GM21447 (cell line): ENCODE results near the gene TRIP6.
A peak's percentile ranks its signal among the peaks of the same experiment; 100 is the strongest.
"Not testable (repeated sequence)": the region's sequence is repeated elsewhere in the genome, so short reads cannot be mapped to it uniquely, and the experiment has no call there.

Source experiments
- ATAC-seq: cut with Tn5 transposase; IDR thresholded peaks from one replicate; pipeline ENCODE4 v1.9.1; 2021; ENCODE audit not compliant: unreplicated experiment

The TRIP6 gene

GRCh38 chr7:100837099-100837836 lies 29.9 kb upstream of the TRIP6 start:
- peak; percentile 79 for ATAC-seq

DNA sequence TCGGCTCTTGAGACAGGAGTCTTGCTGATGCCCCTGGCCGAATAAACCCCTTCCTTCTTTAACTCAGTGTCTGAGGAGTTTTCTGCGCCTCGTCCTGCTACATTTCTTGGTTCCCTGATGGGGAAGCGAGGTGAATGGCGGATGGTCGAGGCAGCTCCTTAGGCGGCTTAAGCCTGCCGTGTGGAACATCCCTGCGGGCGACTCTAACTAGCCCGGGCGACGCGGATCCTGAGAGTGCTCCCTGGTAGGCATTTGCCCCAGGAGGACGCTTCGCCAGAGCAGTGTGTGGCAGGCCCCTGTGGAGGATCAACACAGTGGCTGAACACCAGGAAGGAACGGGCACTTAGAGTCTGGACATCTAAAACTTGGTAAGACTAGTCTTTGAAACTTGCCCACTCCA lies 27.8 kb upstream of the TRIP6 start:
- no peak for ATAC-seq

DNA sequence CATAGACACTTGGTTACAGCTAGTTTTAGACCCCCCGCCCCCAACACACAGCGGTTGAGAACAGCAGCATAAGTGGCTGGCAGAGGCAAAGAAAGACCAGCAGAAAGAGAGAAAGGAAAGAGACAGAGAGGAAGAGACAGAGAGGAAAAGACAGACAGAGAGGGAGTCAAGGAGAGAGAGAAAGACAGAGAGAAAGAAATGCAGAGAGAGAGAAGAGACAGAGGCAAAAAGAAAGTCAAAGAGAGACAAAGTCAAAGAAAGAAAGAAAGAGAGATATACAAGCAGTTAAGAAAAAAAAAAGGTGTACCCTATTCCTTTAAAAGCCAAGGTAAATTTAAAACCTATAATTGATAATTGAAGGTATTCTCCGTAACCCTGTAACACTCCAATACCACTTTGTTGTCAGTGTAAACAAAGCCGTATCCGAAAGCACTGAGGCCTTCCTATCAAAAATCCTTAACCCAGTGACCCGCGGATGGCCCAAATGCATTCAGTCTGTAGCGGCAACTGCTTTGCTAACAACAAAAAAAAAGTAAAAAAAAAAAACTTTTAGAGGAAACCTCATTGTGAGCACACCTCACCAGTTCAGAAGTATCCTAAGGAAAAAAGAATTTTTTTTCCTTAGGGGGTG lies 26.6 kb upstream of the TRIP6 start:
- no peak for ATAC-seq

DNA sequence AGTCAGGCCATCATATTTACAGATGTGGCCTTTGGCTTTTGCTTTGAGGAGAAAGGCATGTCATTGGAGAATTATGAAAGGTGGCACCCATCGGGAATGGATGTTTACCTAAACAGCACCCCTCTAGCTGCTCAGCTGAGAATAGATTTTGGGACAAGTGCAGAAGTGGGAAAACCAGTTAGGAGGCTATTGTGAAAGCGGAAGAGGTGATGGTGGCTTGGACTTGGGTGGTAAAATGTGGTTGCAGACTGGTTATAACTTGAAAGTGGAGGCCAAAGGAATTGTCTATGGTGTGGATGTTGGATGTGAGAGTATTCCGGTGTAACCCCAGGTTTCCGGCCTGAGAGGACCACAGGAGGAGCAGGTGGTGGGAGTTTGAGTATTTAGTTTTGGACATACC lies 19.8 kb upstream of the TRIP6 start:
- no peak for ATAC-seq

DNA sequence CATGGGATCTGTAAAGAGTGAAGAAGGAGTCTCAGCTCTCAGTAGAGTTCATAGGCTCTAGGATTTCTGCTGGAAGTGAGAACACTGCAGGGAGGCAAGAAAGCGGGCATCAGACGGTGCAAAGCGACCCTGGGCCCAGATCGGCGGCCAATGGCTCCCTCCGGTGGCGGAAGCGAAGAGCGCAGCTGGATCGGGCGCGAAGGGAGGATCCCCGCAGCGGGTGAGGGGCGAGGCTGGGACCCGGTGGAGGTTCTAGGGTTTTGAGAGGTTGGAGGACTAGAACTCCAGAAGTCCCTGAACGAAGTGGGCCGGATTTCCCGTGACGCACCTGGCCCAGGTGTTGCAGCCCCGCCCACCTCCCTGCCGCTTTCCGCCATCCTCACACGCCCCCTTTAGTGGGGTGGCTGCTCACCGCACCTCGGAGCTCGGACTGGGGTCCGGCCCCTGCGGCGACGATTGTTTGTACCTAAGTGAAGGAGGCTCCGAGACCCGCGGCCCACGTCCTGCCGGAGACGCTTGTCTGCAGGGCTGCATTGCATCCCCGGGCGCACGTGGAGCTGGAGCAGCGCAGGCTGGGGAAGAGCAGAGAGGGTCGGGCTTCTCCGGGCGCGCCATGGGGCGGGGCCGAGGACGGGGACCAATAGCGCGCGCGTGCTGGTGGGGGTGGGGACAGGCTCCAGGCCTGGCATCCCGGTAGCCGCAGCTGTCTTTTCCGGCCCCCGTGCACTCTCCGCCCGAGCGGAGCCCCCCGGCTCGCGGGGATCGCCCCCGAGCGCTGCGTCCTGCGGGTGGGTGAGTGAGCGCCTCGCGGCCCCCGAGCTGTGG lies 14.9 kb upstream of the TRIP6 start, which contains the start of gene SLC12A9:
Gene SLC12A9 (plus strand): TSS at position 666 of the 825 bp plus-strand sequence. CDS start 1,485 bp downstream, outside the sequence.
- peak; percentile 88 for ATAC-seq

- no peak for ATAC-seq
These were observed 12.9 kb upstream of the TRIP6 start for GRCh38 chr7:100854146-100854895.

DNA sequence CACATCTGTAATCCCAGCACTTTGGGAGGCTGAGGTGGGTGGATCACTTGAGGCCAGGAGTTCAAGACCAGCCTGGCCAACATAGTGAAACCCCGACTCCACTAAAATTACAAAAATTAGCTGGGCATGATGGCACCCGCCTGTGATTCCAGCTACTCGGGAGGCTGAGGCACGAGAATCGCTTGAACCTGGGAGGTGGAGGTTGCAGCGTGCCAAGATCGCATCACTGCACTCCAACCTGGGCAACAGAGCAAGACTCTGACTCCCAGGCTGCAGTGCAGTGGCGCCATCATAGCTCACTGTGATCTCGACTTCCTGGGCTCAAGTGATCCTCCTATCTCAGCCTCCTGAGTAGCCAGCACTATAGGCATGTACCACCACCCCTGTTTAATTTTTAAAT lies 12.3 kb upstream of the TRIP6 start:
- ATAC-seq = not testable (repeated sequence)

- ATAC-seq = no peak
These were observed 11.7 kb upstream of the TRIP6 start for GRCh38 chr7:100855515-100855914.

GRCh38 chr7:100856871-100857282 lies 10.3 kb upstream of the TRIP6 start:
- no peak for ATAC-seq

GRCh38 chr7:100859856-100860255 lies 7.3 kb upstream of the TRIP6 start:
- ATAC-seq = no peak

DNA sequence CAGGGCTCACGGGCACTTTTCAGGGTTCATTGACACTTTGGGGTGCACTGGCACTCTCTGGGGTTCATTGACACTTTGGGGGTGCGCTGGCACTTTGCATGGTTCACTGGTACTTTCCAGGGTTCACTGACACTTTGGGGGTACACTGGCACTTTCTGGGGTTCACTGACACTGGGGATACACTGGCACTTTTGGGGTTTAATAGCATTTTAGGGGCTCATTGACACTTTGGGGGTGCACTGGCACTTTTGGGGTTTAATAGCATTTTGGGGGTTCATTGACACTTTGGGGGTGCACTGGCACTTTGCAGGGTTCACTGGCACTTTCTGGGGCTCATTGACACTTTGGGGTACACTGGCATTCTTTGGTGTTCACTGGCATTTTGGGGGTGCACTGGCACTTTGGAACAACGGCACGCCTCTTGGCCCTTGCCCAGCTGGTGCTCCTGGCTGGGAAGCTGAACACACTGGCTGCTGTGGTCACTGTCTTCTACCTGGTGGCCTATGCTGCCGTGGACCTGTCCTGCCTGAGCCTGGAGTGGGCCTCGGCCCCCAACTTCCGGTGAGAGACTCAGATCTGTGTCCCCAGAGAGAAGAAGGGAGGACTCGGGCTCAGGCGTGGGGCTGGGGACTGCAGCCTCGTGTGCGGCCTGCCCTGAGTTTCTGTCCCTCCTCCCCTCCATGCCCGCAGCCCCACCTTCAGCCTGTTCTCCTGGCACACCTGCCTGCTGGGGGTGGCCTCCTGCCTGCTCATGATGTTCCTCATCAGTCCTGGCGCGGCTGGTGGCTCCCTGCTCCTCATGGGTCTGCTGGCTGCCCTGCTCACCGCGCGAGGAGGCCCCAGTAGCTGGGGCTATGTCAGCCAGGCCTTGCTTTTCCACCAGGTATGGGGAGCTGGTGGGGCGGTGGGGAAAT lies 6.2 kb upstream of the TRIP6 start:
- no peak for ATAC-seq

- no peak for ATAC-seq
These were observed 5.6 kb upstream of the TRIP6 start for GRCh38 chr7:100861616-100861985.

- ATAC-seq = no peak
These were observed 3.7 kb upstream of the TRIP6 start for GRCh38 chr7:100863406-100863950.

DNA sequence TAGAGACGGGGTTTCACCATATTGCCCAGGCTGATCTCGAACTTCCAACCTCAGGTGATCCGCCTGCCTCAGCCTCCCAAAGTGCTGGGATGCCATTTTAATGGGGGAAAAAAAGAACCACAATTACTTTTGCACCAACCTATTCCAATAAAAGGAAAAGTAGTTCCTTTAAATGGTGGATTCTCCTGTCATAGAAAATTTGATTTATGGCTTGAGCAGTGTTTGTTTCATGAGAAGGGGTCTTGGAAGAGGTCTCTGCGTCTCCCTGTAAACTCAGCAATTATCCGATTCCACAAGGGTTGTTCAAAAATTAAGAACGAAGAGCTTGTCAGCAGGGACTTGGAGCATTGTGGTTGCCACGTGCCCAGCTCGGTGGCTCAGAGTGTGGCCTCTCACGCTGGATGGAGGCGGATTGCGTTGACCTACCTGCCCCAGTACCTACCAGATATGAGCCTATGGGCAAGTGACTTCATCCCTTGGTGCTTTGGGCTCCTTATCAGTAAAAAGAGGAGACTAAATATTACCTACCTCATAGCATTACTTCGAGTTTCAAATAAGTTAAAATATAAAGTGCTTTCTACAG lies 2.8 kb upstream of the TRIP6 start:
- no peak for ATAC-seq

DNA sequence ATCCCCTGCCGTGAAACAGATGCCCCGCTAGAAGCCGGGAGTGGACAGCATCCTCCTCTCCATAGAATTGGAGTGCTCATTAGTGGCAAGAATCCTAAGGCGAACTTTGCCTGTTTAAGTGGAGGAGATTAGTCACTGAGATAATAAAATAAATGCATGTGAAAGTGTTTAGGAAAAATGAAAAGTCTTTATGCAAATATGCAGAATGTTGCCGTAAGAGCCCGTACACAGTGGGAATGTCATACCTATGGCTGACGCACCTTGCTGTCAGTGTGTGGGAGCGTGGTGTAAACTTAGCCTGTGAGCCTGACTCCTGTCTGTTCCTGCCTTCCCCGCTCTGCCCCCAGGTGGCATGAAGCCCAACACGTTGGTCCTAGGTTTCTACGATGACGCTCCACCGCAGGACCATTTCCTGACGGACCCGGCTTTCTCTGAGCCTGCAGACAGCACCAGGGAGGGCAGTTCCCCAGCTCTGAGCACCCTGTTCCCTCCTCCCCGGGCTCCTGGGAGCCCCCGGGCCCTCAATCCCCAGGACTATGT lies 1.7 kb upstream of the TRIP6 start:
- ATAC-seq = no peak

- ATAC-seq = no peak
These were observed 1.1 kb upstream of the TRIP6 start for GRCh38 chr7:100865938-100866728.

DNA sequence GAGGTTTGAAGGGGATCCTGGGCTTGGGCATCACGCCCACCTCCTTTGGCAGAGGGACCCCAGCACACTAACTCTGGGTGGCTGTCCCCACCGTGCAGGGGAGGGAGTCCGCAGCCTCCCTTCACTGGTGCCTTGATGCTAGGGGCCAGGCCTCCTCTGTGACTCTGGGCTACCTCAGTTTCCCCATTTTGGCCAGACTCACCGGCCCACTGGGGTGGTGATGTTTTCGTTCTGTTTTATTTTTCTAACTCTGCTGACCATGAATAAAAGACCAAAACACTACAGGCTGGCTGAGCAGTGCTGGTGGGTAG lies 503 bp upstream of the TRIP6 start:
- no peak for ATAC-seq

DNA sequence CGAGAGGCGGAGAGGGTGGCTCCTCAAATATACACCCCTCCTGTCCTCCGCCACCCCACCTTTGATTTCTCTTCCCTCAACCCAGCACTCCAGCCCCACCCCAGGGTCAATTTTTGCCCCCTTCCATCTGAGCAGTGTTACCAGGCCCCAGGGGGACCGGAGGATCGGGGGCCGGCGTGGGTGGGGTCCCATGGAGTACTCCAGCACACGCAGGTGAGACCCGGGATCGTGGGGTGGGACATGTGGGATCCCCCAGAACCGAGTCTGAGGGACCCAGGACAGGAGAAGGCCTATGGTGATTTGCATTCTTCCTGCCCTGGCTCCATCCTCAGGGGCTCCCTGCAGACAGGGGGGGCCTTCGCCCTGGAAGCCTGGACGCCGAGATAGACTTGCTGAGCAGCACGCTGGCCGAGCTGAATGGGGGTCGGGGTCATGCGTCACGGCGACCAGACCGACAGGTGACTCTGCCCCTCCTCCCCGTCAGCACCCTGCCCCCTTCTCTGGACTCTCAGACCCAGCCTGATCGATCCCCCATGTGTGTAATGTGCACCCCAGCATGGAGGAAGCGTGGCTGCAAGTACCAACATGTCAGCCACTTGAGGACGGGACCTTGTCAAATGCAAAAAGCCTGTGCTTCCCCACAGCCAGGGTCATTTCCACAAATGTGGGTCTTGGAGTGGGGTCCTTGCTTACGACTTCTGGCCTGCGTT lies 744 bp downstream of the TRIP6 start:
- no peak for ATAC-seq
